ENCODE measurements around the gene MPEG1. TPM values are rescaled to one million over a fixed set of nuclear protein-coding genes. Genes with fewer than 3 reads are reported as not detected.

MPEG1 gene
- total and polyA plus RNA-seq, 9 donors: 8.8 to 13.8 (median 11.9) TPM

DNA sequence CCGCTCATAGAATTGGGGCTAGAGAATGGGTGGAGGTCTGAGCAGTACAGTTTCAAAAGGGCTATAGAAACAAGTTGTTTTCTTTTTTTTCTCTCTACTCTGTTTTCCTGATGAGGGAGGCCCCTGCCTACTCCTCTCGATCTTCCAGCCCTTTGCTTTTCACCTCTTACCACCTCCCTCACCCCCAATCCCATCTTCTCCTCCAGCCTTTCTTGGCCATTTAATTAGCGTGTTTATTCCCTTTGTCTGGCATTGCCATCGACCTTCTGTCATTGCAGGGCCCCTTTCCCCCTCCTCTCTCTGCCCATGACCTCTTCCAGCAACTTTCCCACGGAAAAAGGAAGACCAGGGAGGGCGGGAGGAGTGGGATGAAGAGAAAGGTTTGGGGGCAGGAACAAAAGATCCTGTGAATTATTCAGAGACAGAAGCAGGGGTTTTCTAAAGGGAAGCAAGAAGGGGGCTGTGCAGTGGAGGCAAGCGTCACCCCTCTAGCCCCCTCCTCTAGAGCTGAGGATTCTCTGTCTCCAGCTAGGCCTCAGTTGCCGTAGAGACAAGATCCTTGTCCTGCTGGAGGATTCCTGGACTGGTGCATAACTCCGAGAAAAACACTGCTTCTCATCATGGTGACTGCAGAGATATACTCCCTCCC lies 27.9 kb downstream of the MPEG1 start:
- no CpG with 5 or more reads among the region's 9 CpGs for WGBS (ENCODE audit: insufficient coverage)
- Histone ChIP-seq H3K9me3 (replicated peaks; ENCODE audit: control insufficient read depth, low read depth, low read length) (no peaks in the 10 kb centered on the region), H3K27ac (ENCODE audit: low read length) (peak overlapping the region; percentile 15), H3K36me3 (ENCODE audit: control insufficient read depth, insufficient read depth, low read length) (peaks cover 31% of the 10 kb centered on the region), H3K4me3 (ENCODE audit: low read length) (no peak overlapping the region), H3K27me3 (ENCODE audit: control insufficient read depth, insufficient read depth, low read length) (no peaks in the 10 kb centered on the region), H3K4me1 (ENCODE audit: control insufficient read depth, insufficient read depth, low read length) (peaks cover 53% of the 10 kb centered on the region)
- DNase-seq: no peak

DNA sequence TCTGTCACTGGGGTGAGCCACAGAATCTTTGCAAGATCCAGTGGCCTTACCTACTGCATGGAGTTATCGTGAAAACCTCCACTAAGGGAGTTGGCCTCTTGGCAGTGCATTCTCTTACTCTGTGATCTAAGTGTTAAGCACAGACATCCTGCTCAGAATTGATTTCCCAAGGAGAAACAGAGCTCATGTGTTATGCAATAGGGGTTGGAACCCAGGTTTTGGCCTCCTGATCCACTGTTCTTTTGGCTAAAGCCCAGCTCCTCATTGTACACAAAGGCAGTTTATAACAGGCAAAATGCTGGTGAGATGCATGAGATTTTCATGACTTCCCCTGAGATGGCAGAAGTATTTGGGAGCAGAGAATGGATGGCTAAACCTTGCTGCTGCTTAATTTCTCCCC lies 29.0 kb downstream of the MPEG1 start:
- WGBS (ENCODE audit: insufficient coverage): no CpG with 5 or more reads among the region's 1 CpG
- Histone ChIP-seq H3K27ac (ENCODE audit: low read length) (no peak overlapping the region), H3K4me3 (ENCODE audit: low read length) (no peak overlapping the region), H3K27me3 (ENCODE audit: control insufficient read depth, insufficient read depth, low read length) (no peaks in the 10 kb centered on the region), H3K9me3 (replicated peaks; ENCODE audit: control insufficient read depth, low read depth, low read length) (no peaks in the 10 kb centered on the region), H3K36me3 (ENCODE audit: control insufficient read depth, insufficient read depth, low read length) (peaks cover 22% of the 10 kb centered on the region), H3K4me1 (ENCODE audit: control insufficient read depth, insufficient read depth, low read length) (peaks cover 48% of the 10 kb centered on the region)
- DNase-seq: peak; percentile 62

DNA sequence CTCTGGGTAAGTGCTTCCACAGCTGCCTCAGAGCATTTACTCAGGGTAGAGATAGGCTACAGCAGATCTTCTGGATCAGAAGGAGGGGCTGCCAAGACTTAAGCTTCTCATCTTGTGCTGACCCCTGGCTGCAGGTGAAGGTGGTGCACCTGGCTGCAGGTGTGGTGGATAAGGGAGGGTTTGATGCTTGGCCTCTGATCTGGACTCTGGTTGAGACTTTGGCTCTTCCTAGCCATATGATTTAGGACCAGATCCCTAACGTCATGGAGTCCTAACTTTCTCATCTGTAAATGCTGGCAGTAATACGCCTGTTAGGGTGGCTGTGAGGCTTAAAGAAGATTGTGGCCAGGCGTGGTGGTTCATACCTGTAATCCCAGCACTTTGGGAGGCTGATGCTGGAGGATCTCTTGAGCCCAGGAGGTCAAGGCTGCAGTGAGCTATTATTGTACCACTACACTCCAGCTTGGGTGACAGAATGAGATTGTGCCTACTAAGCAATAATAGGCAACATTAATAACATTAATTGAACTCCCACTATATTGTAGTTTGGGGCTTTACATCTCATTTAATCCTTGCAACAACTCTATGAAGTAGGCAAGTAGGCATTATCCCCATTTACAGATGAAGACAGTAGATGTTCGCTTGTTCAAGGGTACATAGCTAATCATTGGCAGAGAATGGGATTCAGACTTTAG lies 30.1 kb downstream of the MPEG1 start:
- no peak overlapping the region for H3K27ac ChIP-seq (ENCODE audit: low read length)
- no peaks in the 10 kb centered on the region for H3K9me3 ChIP-seq (replicated peaks; ENCODE audit: control insufficient read depth, low read depth, low read length)
- DNase-seq: no peak
- 84% methylated on average over 2 of the region's 4 CpGs for WGBS (ENCODE audit: insufficient coverage)
- peaks cover 48% of the 10 kb centered on the region for H3K4me1 ChIP-seq (ENCODE audit: control insufficient read depth, insufficient read depth, low read length)
- no peaks in the 10 kb centered on the region for H3K27me3 ChIP-seq (ENCODE audit: control insufficient read depth, insufficient read depth, low read length)
- H3K4me3 ChIP-seq (ENCODE audit: low read length): no peak overlapping the region
- peaks cover 15% of the 10 kb centered on the region for H3K36me3 ChIP-seq (ENCODE audit: control insufficient read depth, insufficient read depth, low read length)

DNA sequence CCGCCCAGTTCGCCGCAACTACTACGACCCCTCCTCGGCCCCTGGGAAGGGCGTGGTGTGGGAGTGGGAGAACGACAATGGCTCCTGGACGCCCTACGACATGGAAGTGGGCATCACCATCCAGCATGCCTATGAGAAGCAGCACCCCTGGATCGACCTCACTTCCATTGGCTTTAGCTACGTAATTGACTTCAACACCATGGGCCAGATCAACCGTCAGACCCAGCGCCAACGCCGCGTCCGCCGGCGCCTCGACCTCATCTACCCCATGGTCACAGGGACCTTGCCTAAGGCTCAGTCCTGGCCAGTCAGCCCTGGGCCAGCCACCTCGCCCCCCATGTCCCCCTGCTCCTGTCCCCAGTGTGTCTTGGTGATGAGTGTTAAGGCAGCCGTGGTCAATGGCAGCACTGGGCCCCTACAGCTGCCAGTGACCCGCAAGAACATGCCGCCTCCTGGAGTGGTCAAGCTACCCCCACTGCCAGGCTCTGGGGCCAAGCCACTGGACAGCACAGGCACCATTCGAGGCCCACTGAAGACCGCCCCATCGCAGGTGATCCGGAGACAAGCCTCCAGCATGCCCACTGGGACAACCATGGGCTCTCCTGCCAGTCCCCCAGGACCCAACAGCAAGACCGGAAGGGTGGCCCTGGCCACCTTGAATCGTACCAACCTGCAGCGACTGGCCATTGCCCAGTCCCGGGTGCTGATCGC lies 30.8 kb downstream of the MPEG1 start:
- WGBS (ENCODE audit: insufficient coverage): 92% methylated on average over 31 of the region's 33 CpGs
- Histone ChIP-seq H3K27me3 (ENCODE audit: control insufficient read depth, insufficient read depth, low read length) (no peaks in the 10 kb centered on the region), H3K36me3 (ENCODE audit: control insufficient read depth, insufficient read depth, low read length) (peaks cover 15% of the 10 kb centered on the region), H3K27ac (ENCODE audit: low read length) (no peak overlapping the region), H3K4me1 (ENCODE audit: control insufficient read depth, insufficient read depth, low read length) (peaks cover 41% of the 10 kb centered on the region), H3K9me3 (replicated peaks; ENCODE audit: control insufficient read depth, low read depth, low read length) (no peaks in the 10 kb centered on the region), H3K4me3 (ENCODE audit: low read length) (no peak overlapping the region)
- no peak for DNase-seq

DNA sequence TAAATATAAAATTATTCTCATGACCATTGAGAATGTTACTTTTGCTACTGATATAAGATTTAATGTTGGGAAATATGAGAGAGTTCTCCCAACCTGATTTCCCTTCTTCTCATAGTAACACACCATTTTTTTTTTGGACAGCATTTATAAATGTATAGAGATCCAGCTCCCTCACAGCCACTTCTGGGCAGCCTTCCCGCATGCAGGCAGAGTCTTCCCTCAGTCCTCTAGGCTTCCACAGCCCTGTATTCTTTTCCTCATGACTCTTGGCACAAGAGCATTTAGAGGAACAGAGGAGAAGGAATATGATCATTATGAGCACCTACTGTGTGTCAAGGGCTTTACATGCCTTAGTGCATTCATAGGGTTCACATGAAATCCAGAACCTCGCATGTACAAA lies 31.8 kb downstream of the MPEG1 start:
- Histone ChIP-seq H3K27ac (ENCODE audit: low read length) (no peak overlapping the region), H3K27me3 (ENCODE audit: control insufficient read depth, insufficient read depth, low read length) (no peaks in the 10 kb centered on the region), H3K36me3 (ENCODE audit: control insufficient read depth, insufficient read depth, low read length) (peaks cover 15% of the 10 kb centered on the region), H3K4me3 (ENCODE audit: low read length) (no peak overlapping the region), H3K4me1 (ENCODE audit: control insufficient read depth, insufficient read depth, low read length) (peaks cover 31% of the 10 kb centered on the region), H3K9me3 (replicated peaks; ENCODE audit: control insufficient read depth, low read depth, low read length) (no peaks in the 10 kb centered on the region)
- WGBS (ENCODE audit: insufficient coverage): no CpG with 5 or more reads among the region's 2 CpGs
- DNase-seq: peak; percentile 56

DNA sequence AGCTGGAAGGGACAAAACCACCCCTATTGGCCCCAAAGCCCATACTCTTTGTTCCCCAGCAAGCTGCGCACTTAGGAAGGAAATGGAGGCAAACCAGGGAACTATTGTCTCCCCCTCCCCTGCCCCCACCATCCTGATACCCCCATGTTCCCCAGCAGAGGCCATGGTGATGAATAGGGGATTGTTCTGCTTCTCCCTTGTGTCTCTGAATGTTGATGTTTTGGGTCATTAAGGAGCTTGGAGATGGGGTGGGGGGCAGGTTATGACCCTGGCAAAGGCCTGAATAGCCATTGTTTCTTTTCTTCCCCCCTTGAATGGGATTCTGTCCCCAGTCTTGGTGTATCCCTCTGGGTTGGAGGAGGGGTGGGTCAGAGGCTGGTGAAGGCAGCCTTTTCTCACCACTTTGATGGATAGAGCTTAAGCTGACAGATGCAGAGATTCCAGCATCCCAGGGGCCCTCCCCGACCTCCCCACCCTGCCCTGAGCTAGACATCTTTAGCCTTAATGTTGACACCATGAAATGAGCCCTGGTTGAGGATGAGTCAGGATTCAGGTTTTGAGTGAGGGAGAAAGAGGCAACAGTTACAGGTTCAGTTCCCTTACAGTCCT lies 32.5 kb downstream of the MPEG1 start:
- Histone ChIP-seq H3K36me3 (ENCODE audit: control insufficient read depth, insufficient read depth, low read length) (peaks cover 15% of the 10 kb centered on the region), H3K9me3 (replicated peaks; ENCODE audit: control insufficient read depth, low read depth, low read length) (no peaks in the 10 kb centered on the region), H3K4me1 (ENCODE audit: control insufficient read depth, insufficient read depth, low read length) (peaks cover 29% of the 10 kb centered on the region), H3K27me3 (ENCODE audit: control insufficient read depth, insufficient read depth, low read length) (no peaks in the 10 kb centered on the region), H3K4me3 (ENCODE audit: low read length) (no peak overlapping the region), H3K27ac (ENCODE audit: low read length) (no peak overlapping the region)
- no peak for DNase-seq
- WGBS (ENCODE audit: insufficient coverage): no CpG with 5 or more reads among the region's 2 CpGs

DNA sequence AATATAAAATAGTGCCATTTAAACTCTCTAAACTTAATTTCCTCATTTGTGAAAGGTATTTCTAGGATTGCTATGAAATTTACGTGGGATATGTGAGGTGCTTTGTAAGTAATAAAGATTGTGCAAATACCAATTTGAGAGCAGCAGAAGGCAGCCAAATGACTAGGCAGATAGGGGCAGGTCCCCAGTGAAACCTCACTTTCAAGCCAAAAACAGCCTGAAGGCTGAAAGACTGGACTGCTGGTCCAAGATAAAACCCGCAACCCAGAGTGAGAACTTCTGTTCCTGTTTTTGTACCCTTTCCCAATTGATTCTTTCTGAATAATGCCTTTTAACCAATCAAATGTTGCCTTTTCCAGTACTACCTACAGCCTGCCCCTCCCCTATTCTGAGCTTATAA lies 33.6 kb downstream of the MPEG1 start:
- Histone ChIP-seq H3K27ac (ENCODE audit: low read length) (no peak overlapping the region), H3K27me3 (ENCODE audit: control insufficient read depth, insufficient read depth, low read length) (no peaks in the 10 kb centered on the region), H3K9me3 (replicated peaks; ENCODE audit: control insufficient read depth, low read depth, low read length) (no peaks in the 10 kb centered on the region), H3K36me3 (ENCODE audit: control insufficient read depth, insufficient read depth, low read length) (peaks cover 12% of the 10 kb centered on the region), H3K4me3 (ENCODE audit: low read length) (no peak overlapping the region), H3K4me1 (ENCODE audit: control insufficient read depth, insufficient read depth, low read length) (peaks cover 29% of the 10 kb centered on the region)
- 83% methylated on average over 1 of the region's 2 CpGs for WGBS (ENCODE audit: insufficient coverage)
- DNase-seq: no peak

DNA sequence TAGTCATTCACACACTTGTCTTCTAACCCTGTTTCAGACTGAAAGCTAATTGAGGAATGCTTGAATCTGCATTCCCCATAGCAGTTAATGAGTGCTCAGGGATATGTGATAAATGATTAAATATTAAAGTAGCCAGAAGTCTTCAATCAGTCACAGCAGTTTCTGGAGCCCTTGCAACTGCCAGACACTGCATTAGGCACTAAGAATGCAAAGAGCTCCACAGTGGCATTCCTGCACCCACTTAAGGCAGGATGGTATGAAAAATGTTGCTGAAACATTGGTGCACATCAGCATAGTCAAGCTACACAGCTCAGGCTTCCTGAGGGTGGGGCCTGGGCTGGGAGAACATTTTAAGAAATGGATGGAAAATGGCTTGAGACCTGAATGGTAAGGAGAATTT lies 34.3 kb downstream of the MPEG1 start:
- DNase-seq: no peak
- peaks cover 4% of the 10 kb centered on the region for H3K27me3 ChIP-seq (ENCODE audit: control insufficient read depth, insufficient read depth, low read length)
- peaks cover 31% of the 10 kb centered on the region for H3K4me1 ChIP-seq (ENCODE audit: control insufficient read depth, insufficient read depth, low read length)
- H3K4me3 ChIP-seq (ENCODE audit: low read length): no peak overlapping the region
- no peaks in the 10 kb centered on the region for H3K9me3 ChIP-seq (replicated peaks; ENCODE audit: control insufficient read depth, low read depth, low read length)
- H3K36me3 ChIP-seq (ENCODE audit: control insufficient read depth, insufficient read depth, low read length): peaks cover 12% of the 10 kb centered on the region
- H3K27ac ChIP-seq (ENCODE audit: low read length): no peak overlapping the region

DNA sequence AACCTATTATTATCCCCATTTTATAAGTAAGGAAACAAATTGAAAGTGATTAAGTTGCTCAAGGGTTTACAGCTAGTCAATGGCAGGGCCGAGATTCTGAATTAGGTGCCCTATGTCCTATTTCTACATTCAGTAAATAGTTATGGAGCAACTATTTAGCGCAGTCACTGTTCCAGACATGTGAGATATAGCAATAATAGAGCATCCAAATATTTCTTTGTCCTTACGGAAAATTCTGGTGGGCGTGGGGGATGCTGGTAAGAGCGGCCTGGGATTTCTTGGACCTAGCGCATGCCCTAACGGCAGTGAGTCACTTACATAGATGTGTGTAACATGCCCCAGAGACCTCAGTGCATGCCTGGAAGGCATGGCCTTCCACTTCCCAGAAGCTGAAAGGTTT lies 36.4 kb downstream of the MPEG1 start:
- Histone ChIP-seq H3K9me3 (replicated peaks; ENCODE audit: control insufficient read depth, low read depth, low read length) (no peaks in the 10 kb centered on the region), H3K27me3 (ENCODE audit: control insufficient read depth, insufficient read depth, low read length) (peaks cover 7% of the 10 kb centered on the region), H3K4me3 (ENCODE audit: low read length) (no peak overlapping the region), H3K4me1 (ENCODE audit: control insufficient read depth, insufficient read depth, low read length) (peaks cover 38% of the 10 kb centered on the region), H3K27ac (ENCODE audit: low read length) (no peak overlapping the region), H3K36me3 (ENCODE audit: control insufficient read depth, insufficient read depth, low read length) (no peaks in the 10 kb centered on the region)
- DNase-seq: no peak
- 78% methylated on average over 4 of the region's 7 CpGs for WGBS (ENCODE audit: insufficient coverage)

DNA sequence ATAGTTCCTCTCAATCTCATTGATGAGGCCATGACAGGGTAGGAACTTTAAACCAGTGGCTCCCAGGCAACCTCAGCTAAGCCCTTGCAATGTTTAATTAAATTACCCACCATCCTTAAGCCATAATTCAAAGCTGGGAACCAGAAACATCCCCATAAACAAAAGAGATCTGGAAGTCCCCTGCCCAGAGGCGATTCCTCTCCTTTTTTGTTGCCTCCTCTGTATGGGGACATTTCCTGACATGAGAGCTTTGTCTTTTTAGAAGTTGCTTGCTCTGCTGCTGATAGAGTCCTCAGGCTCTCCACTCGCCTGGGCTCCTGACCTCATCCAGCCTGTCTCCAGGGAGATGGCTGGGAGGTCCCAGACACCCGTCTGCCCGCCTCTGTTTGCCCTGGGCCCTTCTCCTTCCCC lies 37.6 kb downstream of the MPEG1 start:
- WGBS (ENCODE audit: insufficient coverage): 30% methylated on average over 2 of the region's 4 CpGs
- Histone ChIP-seq H3K9me3 (replicated peaks; ENCODE audit: control insufficient read depth, low read depth, low read length) (no peaks in the 10 kb centered on the region), H3K4me1 (ENCODE audit: control insufficient read depth, insufficient read depth, low read length) (peaks cover 38% of the 10 kb centered on the region), H3K4me3 (ENCODE audit: low read length) (no peak overlapping the region), H3K27ac (ENCODE audit: low read length) (no peak overlapping the region), H3K27me3 (ENCODE audit: control insufficient read depth, insufficient read depth, low read length) (peaks cover 7% of the 10 kb centered on the region), H3K36me3 (ENCODE audit: control insufficient read depth, insufficient read depth, low read length) (no peaks in the 10 kb centered on the region)
- no peak for DNase-seq

Measured in muscle of leg (tissue), 11 donors.